ENCODE results near the gene SCUBE1. TPM values are rescaled to one million over a fixed set of nuclear protein-coding genes. Genes with fewer than 3 reads are reported as not detected.

The SCUBE1 gene
- total and polyA plus RNA-seq, 4 donors: 1.6 to 7.9 (median 5.0) TPM

GRCh38 chr22:43330178-43331068 is 12.7 kb downstream of the SCUBE1 start:
- peak overlapping the region in 1 of 2 donors; percentile 42 for H3K9ac ChIP-seq (ENCODE audit: insufficient read depth in 1 of 2, low read length in 2 of 2)
- WGBS, 2 donors: 70 to 76% methylated on average over 7 of the region's 7 CpGs
- DNase-seq: peak in 2 of 3 donors; percentile 52 to 76
- no peaks in the 10 kb centered on the region for H3K36me3 ChIP-seq (ENCODE audit: control insufficient read depth in 4 of 4, insufficient read depth in 4 of 4, low read length in 4 of 4)
- ATAC-seq (ENCODE audit: insufficient read depth, low FRiP score): no peak
- H3K9me3 ChIP-seq (ENCODE audit: control insufficient read depth in 4 of 4, insufficient read depth in 3 of 4, low read length in 3 of 4): no peaks in the 10 kb centered on the region
- TF ChIP-seq CTCF (IDR thresholded peaks at IDR 0.05; ENCODE audit: control extremely low read depth, extremely low read depth): no peak
- peaks cover 0 to 13% (median 12%) of the 10 kb centered on the region in 5 donors for H3K4me1 ChIP-seq (ENCODE audit: control insufficient read depth in 5 of 5, insufficient read depth in 5 of 5, low read length in 5 of 5)
- no peak overlapping the region for H3K27ac ChIP-seq (ENCODE audit: low read depth in 1 of 2, low read length in 1 of 2)
- peaks cover 0 to 4% (median 0%) of the 10 kb centered on the region in 3 donors for H3K27me3 ChIP-seq (ENCODE audit: control insufficient read depth in 3 of 3, insufficient read depth in 3 of 3, low read length in 2 of 3)
- no peak overlapping the region for H3K4me3 ChIP-seq

GRCh38 chr22:43329061-43329460 is 14.1 kb downstream of the SCUBE1 start:
- Histone ChIP-seq H3K4me1 (ENCODE audit: control insufficient read depth in 5 of 5, insufficient read depth in 5 of 5, low read length in 5 of 5) (peaks cover 0 to 13% (median 12%) of the 10 kb centered on the region in 5 donors), H3K27me3 (ENCODE audit: control insufficient read depth in 3 of 3, insufficient read depth in 3 of 3, low read length in 2 of 3) (peaks cover 0 to 4% (median 0%) of the 10 kb centered on the region in 3 donors), H3K9ac (ENCODE audit: insufficient read depth in 1 of 2, low read length in 2 of 2) (no peak overlapping the region), H3K9me3 (ENCODE audit: control insufficient read depth in 4 of 4, insufficient read depth in 3 of 4, low read length in 3 of 4) (no peaks in the 10 kb centered on the region), H3K36me3 (ENCODE audit: control insufficient read depth in 4 of 4, insufficient read depth in 4 of 4, low read length in 4 of 4) (no peaks in the 10 kb centered on the region), H3K4me3 (no peak overlapping the region), H3K27ac (ENCODE audit: low read depth in 1 of 2, low read length in 1 of 2) (no peak overlapping the region)
- no peak for DNase-seq
- 91 to 93% methylated on average over 7 of the region's 7 CpGs for WGBS, 2 donors
- TF ChIP-seq CTCF (IDR thresholded peaks at IDR 0.05; ENCODE audit: control extremely low read depth, extremely low read depth): no peak
- no peak for ATAC-seq (ENCODE audit: insufficient read depth, low FRiP score)

GRCh38 chr22:43327157-43327438 is 16.1 kb downstream of the SCUBE1 start:
- 42 to 77% methylated on average over 2 of the region's 2 CpGs for WGBS, 2 donors
- no peak for TF ChIP-seq CTCF (IDR thresholded peaks at IDR 0.05; ENCODE audit: control extremely low read depth, extremely low read depth)
- Histone ChIP-seq H3K9me3 (ENCODE audit: control insufficient read depth in 4 of 4, insufficient read depth in 3 of 4, low read length in 3 of 4) (no peaks in the 10 kb centered on the region), H3K36me3 (ENCODE audit: control insufficient read depth in 4 of 4, insufficient read depth in 4 of 4, low read length in 4 of 4) (no peaks in the 10 kb centered on the region), H3K4me3 (no peak overlapping the region), H3K4me1 (ENCODE audit: control insufficient read depth in 5 of 5, insufficient read depth in 5 of 5, low read length in 5 of 5) (peaks cover 0 to 13% (median 12%) of the 10 kb centered on the region in 5 donors), H3K27ac (ENCODE audit: low read depth in 1 of 2, low read length in 1 of 2) (no peak overlapping the region), H3K9ac (ENCODE audit: insufficient read depth in 1 of 2, low read length in 2 of 2) (no peak overlapping the region), H3K27me3 (ENCODE audit: control insufficient read depth in 3 of 3, insufficient read depth in 3 of 3, low read length in 2 of 3) (peaks cover 0 to 7% (median 4%) of the 10 kb centered on the region in 3 donors)
- no peak for DNase-seq
- ATAC-seq (ENCODE audit: insufficient read depth, low FRiP score): no peak
